CD4-positive, alpha-beta T cell treated with Interleukin-15 for 1 hour (primary cell): ENCODE results near the gene DPP6.
"Not testable (repeated sequence)": the region's sequence is repeated elsewhere in the genome, so short reads cannot be mapped to it uniquely, and the experiment has no call there.

Experiments used
- DNase-seq: peaks from one replicate; pipeline ENCODE4 v3.0.0-alpha.2; 2020

The DPP6 gene

GRCh38 chr7:154051643-154052529, at the start of gene DPP6:
DPP6 (plus strand) TSS chr7:154052398.
- not testable (repeated sequence) for DNase-seq

- not testable (repeated sequence) for DNase-seq
Observed at GRCh38 chr7:154009423-154009911, 42.7 kb upstream of the DPP6 start.

GRCh38 chr7:154010726-154011568, 41.3 kb upstream of the DPP6 start:
- DNase-seq: not testable (repeated sequence)

DNA sequence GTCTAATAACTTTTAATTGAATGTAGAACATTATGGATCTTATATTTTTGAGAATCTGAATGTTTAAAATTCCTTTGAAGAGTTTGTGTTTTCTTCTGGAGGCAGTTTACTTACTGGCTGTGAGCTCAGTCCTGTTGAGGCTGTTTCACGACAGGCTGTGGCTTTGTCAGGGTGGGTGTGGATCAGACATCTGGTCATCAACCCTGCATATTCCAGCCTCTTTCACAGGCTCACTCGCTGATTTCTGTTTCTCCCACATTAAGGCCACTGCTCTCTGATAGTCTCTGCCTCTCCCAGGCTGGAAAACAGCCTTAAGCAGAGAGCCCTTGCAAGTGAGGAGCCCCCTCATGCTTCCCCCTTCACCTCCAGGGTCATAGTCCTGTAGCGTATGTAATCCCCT, 39.4 kb upstream of the DPP6 start:
- DNase-seq: not testable (repeated sequence)

DNA sequence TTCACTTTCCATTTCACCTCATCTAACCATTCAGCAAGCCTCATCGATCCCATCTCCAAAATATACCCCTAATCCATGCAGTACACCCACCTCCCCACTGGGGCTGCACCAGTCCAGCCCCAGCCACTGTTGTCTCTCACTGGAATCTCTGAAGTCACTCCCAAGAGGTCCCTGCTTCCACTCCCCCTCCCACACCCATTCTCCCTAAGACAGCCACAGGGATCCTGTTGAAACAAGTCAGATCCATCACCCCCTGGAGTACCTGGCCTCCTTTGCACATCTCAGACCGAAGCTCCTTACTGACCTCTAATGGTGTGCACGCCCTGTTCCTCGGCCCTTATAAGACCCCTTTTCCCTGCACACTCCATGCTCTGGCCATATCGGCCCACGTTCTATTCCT, 36.6 kb upstream of the DPP6 start:
- DNase-seq: not testable (repeated sequence)

DNA sequence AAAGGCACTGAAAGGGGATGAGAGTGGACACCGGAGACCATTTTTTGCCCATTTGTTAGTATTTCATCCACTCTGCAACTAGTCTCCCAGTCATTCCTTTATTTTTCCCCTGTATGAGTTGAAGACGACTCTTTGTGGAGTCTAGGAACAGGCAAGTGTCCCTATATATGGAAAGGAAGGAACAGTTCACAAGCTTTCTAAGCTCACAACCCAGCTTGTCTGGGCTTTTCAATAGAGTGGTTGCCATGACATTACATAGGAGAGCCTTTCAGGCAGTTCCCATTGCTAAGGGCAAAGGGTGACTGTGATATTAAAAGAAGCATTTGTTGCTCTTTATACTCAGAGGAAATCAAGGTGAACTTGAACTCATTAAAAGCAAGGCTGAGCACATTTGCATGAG, 33.8 kb upstream of the DPP6 start:
- not testable (repeated sequence) for DNase-seq

- DNase-seq: not testable (repeated sequence)
Observed at GRCh38 chr7:154027805-154028204, 24.4 kb upstream of the DPP6 start.

- DNase-seq: not testable (repeated sequence)
Observed at GRCh38 chr7:154030476-154031080, 21.6 kb upstream of the DPP6 start.

DNA sequence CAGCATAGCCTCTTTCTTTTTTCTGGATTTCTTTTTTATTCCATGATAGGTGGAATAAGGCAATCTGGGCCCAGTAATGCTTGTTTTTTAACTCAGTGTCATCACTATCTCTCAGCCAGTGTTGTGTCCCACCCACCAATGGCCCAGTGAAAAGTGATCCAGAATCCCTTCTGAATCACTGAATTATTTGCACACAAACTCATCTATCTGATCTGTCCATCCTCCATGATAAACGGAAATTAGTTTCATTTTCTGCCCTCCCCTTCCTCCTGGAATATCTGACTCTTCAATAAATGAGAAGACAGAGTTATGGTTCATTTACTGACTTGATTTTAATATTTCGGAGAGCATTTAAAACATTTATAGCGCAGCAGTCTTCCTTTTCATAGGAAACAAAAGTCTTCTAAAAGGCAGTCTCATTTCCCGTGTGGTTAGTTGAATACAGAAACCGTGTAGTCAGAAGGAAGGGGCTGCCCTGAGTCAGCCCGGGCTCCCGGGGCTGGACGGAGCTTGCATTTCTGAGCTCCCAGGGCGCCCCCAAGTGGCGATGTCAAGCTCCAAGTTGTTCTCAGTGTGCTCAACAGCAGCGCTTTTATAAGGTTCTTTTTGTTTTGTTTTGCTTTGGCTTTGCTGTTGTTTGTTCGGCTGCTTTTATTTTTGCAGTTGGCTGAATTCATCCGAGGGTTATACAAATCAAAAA, 12.6 kb upstream of the DPP6 start:
- not testable (repeated sequence) for DNase-seq

DNA sequence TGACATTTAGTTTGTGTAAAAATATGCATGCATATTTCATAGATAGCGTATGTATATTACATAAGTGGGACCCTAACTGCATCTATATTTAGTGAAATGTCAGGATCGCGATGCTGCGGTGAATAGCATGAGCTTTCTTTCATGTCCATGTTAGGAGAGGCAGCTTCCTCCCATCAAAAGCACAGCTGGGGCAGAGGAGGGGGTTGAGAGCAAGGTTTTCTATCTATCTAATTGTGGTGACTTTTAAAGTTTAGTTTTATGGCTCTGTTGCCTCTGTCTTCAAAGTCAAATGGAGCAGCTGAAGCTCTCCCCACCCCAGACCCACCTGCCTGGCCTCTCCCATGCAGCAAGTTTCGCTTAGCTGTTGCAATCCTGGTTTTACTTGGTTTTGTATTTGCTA, 1.8 kb upstream of the DPP6 start:
- not testable (repeated sequence) for DNase-seq

GRCh38 chr7:154051006-154051642, 1.1 kb upstream of the DPP6 start:
- not testable (repeated sequence) for DNase-seq

DNA sequence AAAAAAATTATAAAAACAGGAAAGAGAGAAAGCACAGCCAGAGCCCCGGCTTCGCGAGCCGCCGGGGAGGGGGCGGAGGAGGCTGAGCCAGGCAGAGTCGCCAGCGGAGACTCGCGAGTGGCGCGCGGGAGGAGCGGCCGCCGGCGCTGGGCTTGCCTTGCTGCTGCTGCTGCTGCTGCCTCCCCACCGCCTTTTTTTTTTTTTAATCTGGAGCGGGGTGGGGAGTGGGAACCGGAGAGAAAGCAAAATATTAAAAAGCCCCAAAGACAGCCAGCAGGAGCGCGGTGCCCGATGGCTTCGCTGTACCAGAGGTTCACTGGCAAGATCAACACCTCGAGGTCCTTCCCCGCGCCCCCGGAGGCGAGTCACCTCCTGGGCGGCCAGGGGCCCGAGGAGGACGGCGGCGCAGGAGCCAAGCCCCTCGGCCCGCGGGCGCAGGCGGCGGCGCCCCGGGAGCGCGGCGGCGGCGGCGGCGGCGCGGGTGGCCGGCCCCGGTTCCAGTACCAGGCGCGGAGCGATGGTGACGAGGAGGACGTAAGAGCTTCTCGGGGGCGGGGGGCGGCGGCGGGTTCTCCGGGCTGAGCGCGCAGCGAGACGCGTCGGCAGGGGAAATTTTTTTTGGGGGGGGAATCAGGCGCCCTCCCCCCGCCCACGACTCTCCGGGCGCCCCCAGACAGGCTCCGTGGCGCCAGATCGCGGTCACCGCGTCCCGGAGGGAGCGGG, 493 bp downstream of the DPP6 start:
- not testable (repeated sequence) for DNase-seq

DNA sequence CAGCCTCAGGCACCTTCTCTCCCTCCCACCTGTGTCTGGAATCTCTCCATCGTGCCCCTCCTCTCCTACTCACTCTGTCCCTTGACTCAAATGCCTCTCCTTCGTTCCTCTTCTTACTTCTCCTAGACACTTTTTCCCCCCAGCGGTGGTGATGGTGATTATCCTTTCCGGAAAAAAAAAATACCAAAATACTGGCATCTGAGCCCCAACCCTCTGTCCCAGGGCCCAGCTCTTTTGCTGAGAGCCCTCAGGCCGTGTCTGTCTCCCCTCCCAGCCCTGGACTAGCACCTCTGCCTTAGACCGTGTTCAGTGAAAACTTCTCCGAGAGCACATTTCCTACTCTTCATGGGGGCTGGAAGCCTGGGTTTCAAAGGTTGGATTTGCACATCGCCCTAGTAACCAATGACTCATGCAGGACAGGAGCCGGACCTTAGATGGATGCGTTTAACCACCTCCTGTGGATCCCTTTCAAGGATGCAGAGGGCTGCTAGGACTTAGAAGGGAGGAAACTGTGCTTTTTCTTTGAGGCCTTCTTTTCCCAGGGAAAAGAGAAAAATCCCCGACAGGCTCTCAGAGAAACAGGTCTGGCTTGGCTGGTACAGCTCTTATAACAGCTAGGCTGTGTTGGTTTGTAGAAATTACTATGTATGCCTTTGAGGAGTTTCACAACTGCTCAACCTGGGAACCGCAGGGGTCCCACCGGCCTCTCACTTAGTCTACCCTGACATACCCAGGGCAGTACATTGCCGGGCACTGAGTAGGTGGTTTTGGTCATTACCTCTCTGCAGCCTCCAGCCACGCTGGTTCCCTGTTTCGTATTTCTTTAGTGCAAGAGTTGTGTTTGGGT, 1.5 kb downstream of the DPP6 start:
- not testable (repeated sequence) for DNase-seq

- not testable (repeated sequence) for DNase-seq
Observed at GRCh38 chr7:154054664-154055063, 2.5 kb downstream of the DPP6 start.

GRCh38 chr7:154055491-154056106, 3.4 kb downstream of the DPP6 start:
- not testable (repeated sequence) for DNase-seq

DNA sequence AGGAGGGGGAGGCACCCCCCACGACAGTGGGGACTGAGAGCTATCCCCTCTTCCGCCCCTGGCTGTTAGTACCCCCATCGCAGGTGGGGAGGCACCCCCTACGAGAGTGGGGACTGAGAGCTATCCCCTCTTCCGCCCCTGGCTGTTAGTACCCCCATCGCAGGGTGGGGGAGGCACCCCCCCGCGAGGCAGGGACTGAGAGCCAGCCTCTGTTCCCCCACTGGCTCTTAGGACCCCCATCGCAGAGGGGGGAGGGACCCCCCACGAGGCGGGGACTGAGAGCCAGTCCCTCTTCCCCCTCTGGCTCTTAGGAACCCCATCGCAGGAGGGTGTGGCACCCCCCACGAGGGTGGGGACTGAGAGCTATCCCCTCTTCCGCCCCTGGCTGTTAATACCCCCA, 6.6 kb downstream of the DPP6 start:
- not testable (repeated sequence) for DNase-seq

- DNase-seq: not testable (repeated sequence)
Observed at GRCh38 chr7:154060551-154060950, 8.4 kb downstream of the DPP6 start.

DNA sequence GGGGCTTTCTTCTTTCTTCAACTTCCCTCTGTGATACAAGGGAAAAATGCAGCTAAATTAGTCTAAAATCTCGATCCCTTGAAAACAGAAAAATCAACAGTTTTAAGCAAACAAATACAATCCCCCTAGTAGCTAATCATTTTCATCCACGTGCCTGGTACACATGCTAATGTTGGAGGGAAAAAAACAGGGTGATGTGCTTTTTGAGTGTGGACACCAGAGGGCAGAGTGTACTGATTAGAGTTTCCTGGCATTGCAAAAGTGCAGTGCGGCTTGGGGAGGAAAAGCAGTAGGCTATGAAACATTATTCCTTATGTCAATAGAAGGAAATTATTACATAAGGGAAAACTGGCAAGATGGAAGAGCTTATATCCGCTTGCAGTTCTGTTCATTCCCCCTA, 19.6 kb downstream of the DPP6 start:
- DNase-seq: not testable (repeated sequence)

DNA sequence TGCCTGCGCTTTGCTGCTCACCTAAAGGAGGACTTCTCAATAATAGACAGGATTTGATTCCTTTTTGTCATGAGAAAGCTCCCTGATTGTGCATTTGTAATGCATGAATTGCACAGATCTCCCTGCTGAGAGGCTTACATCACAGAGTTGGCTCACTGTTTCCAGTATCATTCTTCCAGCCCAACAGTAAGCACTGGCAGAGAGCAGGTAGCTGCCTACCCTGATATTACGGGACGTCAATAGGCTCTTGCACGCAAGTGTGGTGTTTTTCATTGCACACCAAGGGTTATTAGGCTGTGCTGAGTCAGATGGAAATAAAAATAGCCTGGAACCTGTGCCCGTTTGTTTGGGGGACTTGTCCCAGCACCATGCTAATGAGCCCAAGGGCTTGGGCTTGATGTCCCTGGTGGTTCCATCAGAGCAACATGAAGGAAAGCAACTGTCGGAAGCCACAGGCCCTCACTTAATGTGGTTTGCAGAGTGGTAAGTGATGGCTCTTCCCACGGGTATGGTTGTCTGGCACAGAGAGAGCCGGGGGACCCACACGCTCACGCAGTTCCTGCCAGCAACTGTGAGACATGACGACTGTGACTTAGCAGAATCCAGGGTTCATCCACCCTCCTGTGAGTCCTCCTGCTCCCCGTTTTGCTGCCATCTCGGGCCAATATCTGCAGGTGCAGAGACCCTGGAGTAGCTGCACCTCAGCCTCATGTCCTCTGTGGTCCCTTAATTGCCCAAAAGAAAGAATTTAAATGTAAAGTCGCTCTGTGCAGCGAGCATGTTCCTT, 20.4 kb downstream of the DPP6 start:
- DNase-seq: not testable (repeated sequence)
